HG03196 (cell line): Measurements from ENCODE around the gene RNF113B.

Experiments
- ATAC-seq: cut with Tn5 transposase; IDR thresholded peaks from one replicate; pipeline ENCODE4 v1.9.1; 2021; ENCODE audit not compliant: unreplicated experiment

RNF113B gene

GRCh38 chr13:98176777-98177608 lies at the start of gene RNF113B:
RNF113B (minus strand) TSS chr13:98177269; CDS start chr13:98177236, 33 bp downstream.
- ATAC-seq, result no peak

DNA sequence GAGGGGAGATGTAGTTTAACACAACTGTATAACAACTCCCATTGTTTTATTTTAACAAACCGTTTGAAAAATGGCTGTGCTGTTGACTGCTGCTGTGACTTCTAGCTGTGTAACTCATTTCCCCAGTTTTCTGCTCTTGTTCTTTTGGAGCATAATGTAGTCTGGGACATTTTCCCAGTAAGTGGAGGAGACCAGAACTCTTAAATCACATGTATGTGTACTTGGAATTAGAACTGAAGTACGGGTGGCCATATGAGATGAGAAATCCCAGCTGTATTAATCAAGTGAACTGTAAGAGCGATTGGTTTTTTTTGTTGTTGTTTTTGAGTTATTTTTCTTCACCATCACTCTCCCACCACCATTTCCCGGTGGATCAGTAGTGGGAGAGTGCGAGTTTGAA lies 49.4 kb upstream of the RNF113B start:
- no peak for ATAC-seq

DNA sequence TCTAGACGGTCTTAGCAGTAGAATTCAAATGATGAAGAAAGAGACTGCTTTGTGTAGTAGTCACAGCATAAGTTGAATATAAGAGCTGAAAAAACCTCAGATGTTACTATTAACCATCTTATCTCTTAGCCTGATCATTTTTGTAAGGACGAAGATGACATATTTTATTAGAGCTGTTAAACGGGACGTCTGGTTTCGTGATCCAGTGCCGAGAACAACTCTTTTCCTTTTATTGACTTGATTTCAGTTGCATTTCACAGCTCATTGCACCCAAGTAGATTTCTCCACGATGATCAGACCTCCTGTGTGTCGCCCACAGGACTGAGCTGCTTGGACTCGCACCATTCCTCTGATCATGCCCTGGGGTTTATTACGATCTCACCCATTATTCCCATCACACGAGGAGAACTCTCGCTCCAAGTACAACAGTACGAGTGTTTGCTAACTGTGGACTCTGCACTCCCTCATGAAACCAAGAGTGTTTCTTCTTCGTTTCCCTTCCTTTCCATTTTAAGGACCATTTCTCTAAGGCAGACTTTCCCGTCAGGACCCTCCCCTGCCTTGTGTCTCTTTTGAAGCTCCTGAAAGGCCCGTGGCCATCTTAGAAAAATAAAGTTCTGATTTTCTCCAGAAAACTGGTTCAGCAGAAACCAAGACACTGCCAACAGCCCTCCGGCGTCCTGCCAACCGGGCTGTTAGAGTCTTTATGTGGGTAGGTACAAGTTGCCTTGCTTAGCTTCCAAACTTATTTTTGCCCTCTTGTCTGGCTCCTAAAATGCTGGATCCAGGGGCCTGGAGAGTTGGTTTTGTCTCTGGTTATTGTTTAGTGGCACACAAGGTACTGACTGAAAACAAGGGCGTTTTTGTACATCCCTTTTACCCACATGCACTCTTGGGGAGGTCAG lies 48.2 kb upstream of the RNF113B start:
- no peak for ATAC-seq

GRCh38 chr13:98224557-98224956 lies 47.5 kb upstream of the RNF113B start:
- no peak for ATAC-seq

DNA sequence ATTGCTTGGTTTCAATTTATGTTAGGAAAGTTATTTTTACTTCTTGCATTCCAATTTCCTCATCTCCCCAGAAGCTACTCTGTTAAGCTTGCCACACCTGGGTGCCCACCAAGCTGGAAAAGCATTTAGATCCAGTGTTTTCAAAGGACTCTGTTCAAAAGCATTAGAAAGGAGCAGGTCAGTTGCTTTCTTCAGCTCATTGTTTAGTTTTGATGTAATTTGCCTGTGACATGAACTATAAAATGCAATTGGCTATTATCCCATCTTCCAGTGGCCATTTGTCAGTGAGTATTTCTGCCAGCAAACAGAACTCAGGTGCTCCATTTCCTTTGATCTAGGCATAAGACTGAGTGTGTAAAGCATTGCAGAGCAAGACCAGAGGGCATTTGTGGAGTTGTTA lies 46.7 kb upstream of the RNF113B start:
- ATAC-seq, result no peak

DNA sequence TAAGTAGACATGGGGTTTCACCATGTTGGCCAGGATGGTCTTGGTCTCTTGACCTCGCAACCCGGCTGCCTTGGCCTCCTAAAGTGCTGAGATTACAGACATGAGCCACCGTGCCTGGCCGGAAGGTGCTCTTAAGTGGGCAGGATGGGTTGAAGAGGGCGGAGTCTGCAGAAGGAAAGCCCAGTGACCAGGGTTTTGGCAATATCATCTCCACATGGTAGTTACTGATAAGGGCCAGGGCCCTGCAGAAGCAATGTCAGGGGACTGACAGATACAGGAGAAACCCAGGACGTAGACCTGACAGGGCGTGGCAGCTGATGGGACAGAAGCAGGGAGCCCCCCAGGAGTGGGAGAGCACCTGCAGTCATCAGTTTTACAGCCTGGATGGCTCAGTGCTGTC lies 45.7 kb upstream of the RNF113B start:
- no peak for ATAC-seq

- ATAC-seq, result no peak
These were observed 45.0 kb upstream of the RNF113B start for GRCh38 chr13:98222081-98222554.

DNA sequence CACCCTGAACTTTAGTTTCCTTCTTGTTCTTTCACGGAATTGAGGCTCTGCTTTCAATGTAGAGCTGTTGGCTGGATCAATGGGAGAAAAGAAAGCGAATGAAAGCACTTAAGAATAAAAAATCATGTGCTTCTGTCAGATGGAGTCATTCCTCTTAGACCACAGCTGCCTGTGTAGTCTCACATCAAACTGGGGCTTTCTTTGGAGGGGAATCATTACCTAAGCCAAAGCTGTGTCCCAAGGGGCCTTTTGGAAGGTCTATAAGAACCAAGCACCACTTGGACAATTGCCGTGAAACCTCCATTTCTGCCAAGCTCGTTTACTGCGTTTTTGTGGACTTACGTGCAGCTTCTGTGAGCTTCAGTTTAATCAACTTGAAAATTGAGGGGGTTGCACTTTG lies 44.2 kb upstream of the RNF113B start:
- no peak for ATAC-seq

GRCh38 chr13:98220271-98220791 lies 43.3 kb upstream of the RNF113B start:
- no peak for ATAC-seq

DNA sequence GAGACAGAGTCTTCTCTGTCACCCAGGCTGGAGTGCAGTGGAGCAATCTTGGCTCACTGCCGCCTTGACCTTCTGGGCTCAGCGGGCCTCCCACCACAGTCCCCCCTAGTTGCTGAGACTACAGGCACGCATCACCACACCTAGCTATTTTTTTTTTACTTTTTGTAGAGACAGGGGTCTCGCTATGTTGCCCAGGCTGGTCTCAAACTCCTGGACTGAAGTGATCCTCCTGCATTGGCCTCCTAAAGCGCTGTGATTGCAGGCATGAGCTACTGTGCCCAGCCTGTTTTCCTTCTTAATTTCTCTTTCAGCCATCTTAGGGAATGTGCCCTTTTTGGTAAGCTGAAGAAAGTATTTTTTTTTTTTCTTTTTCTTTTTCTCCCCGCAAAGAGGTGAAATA lies 42.6 kb upstream of the RNF113B start:
- ATAC-seq, result no peak

DNA sequence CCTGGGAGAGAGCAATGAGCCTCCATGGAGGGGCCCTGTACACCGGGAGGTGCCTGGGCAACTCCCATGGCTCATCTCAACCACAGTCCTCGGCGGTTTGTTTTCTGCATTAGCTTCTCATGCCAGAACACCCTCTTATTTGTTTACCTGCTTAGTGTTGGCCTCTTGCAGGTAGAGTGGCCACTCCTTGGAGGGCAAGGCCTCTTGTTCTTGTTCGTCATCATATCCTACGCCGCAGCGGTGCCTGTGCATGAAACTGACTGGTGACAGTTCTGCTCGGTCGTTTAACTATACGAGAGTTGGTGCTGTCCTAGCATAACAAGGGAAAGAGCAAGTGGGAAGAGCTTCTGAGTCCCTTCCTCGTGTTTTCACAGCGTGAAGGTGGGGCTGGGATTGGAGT lies 40.5 kb upstream of the RNF113B start:
- no peak for ATAC-seq

DNA sequence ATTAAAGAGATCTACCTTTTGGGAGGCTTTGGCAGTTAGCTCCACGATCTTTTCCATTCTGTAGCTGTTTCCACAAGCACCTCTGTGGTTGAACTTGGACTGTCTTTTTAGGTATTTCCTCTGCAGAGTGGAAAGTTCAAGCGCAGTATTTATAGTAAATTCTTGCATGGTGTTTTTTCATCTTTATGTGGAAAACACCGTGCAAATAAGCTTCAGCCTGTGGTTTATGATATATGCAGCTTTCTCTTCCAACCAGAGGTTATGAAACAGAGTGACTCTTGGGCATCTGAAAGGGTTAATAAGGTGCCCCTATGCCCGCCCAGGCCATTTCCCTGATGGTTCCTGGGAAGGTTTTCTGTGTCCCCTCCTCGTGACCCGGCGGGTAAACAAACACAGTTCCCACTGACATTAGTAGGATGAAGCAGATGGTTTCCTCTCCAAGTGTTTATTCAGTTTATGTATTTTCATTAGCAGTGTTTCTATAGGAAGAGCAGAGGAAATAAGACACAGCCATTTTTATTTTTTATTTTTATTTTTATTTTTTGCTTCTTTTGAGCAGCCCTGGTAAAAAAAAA lies 39.7 kb upstream of the RNF113B start:
- ATAC-seq, result no peak

DNA sequence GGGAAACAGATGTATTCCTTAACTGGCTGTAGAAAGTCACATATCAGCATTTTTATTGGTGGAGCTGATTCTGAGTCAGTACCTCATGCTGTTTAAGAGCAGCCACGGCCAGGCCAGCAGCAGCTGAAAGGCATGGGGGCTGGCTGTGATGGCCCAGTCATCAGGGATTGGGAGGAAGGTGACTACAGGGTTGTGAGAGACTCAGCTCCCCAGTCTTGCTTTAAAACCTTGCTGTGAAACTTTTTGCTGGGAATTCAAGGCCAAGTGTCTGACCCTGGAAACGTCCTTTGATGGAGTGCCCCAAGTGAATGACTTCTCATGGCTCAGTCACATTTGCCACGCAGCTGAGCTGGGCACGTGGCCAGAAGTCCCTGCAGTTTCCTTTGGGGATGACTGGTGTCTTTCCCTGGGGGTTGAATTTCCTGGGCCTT lies 39.1 kb upstream of the RNF113B start:
- ATAC-seq, result no peak

- ATAC-seq, result no peak
These were observed 38.4 kb upstream of the RNF113B start for GRCh38 chr13:98215508-98215907.

GRCh38 chr13:98214707-98215106 lies 37.6 kb upstream of the RNF113B start:
- no peak for ATAC-seq

GRCh38 chr13:98214008-98214643 lies 37.1 kb upstream of the RNF113B start:
- no peak for ATAC-seq

DNA sequence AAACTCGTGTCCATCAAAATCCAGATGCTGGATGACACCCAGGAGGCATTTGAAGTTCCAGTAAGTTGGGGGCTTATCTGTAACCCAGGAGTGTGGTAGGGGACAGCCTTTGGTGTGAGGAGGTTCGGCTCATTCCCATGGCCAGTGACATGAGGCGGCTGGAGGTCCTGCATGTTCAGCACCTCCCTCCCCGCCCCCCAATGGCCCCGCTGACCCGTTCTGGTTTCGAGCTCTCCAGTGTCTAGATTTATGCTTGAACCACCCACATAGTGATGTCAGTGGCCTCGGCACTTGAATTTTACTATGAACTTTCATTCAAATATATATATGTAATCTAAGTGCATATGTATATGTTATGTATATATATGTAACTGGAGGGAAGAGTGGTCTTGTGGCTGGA lies 36.3 kb upstream of the RNF113B start:
- no peak for ATAC-seq

GRCh38 chr13:98212763-98213162 lies 35.7 kb upstream of the RNF113B start:
- no peak for ATAC-seq

- no peak for ATAC-seq
These were observed 31.5 kb upstream of the RNF113B start for GRCh38 chr13:98208606-98209005.

GRCh38 chr13:98207416-98207815 lies 30.3 kb upstream of the RNF113B start:
- ATAC-seq, result no peak

- no peak for ATAC-seq
These were observed 29.9 kb upstream of the RNF113B start for GRCh38 chr13:98206946-98207345.
